Ishikawa (cell line): ENCODE measurements around the gene LHX8.

Experiments
- CEBPB ChIP-seq: IDR thresholded peaks from 2 replicates; pipeline ENCODE4 v1.6.1; 2012
- CREB1 ChIP-seq: IDR thresholded peaks from 2 replicates; pipeline ENCODE4 v1.6.1; 2012; ENCODE audit warnings: low read depth
- EGR1 ChIP-seq: IDR thresholded peaks from 2 replicates; pipeline ENCODE4 v1.6.1; 2012
- EP300 ChIP-seq: IDR thresholded peaks from 2 replicates; pipeline ENCODE4 v1.6.1; 2012; ENCODE audit warnings: borderline replicate concordance
- FOXM1 ChIP-seq: IDR thresholded peaks from 2 replicates; pipeline ENCODE4 v1.6.1; 2012; ENCODE audit warnings: low read depth, borderline replicate concordance
- NFIC ChIP-seq: IDR thresholded peaks from 2 replicates; pipeline ENCODE4 v1.6.1; 2012
- RAD21 ChIP-seq: IDR thresholded peaks from 2 replicates; pipeline ENCODE4 v1.6.1; 2012; ENCODE audit warnings: low read depth
- TAF1 ChIP-seq: IDR thresholded peaks from 2 replicates; pipeline ENCODE4 v1.6.1; 2012; ENCODE audit warnings: low read depth, mild to moderate bottlenecking
- TCF12 ChIP-seq: IDR thresholded peaks from 2 replicates; pipeline ENCODE4 v1.6.1; 2012; ENCODE audit warnings: low read depth
- TEAD4 ChIP-seq: IDR thresholded peaks from 2 replicates; pipeline ENCODE4 v1.6.1; 2012
- YY1 ChIP-seq: IDR thresholded peaks from 2 replicates; pipeline ENCODE4 v1.6.1; 2012; ENCODE audit warnings: low read depth
- ZBTB7A ChIP-seq: IDR thresholded peaks from 2 replicates; pipeline ENCODE4 v1.6.1; 2012; ENCODE audit warnings: low read depth
- TF ChIP-seq, protein P1 (sequence below): IDR thresholded peaks from 2 replicates; pipeline ENCODE4 v1.6.1; 2012
- TF ChIP-seq, protein P2 (sequence below): IDR thresholded peaks from 2 replicates; pipeline ENCODE4 v1.6.1; 2012
- TF ChIP-seq, protein P3 (sequence below): IDR thresholded peaks from 2 replicates; pipeline ENCODE4 v1.6.1; 2012; ENCODE audit warnings: low read depth, mild to moderate bottlenecking

Gene LHX8

DNA sequence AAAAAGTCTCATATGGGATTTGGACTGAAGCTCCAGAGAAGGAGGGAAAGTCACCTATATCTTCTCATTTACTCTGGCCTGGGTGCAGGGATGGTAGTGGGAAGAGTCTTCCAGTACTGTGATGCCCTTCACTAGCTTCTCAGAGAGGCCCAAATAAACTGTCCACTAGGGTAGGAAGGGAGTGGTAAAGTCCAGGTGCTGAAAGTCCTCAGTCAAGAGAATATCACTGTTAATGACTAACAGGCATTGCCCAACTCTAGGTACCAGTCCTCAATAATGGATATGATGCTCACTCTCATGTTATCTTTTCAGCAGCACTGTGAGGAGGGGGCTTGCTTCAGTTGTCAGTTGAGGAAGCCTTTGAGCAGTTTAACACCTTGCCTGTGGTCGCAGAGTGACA is 64.0 kb downstream of the LHX8 start:
- TF ChIP-seq, protein P1, sequence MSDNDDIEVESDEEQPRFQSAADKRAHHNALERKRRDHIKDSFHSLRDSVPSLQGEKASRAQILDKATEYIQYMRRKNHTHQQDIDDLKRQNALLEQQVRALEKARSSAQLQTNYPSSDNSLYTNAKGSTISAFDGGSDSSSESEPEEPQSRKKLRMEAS = no peak
- TF ChIP-seq YY1 (no peak), ZBTB7A (no peak), EGR1 (no peak), TAF1 (no peak), CREB1 (no peak), CEBPB (no peak), TCF12 (no peak), TEAD4 (no peak), FOXM1 (no peak), EP300 (no peak), NFIC (no peak), RAD21 (no peak)
- TF ChIP-seq, protein P2, sequence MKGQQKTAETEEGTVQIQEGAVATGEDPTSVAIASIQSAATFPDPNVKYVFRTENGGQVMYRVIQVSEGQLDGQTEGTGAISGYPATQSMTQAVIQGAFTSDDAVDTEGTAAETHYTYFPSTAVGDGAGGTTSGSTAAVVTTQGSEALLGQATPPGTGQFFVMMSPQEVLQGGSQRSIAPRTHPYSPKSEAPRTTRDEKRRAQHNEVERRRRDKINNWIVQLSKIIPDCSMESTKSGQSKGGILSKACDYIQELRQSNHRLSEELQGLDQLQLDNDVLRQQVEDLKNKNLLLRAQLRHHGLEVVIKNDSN = no peak
- TF ChIP-seq, protein P3, sequence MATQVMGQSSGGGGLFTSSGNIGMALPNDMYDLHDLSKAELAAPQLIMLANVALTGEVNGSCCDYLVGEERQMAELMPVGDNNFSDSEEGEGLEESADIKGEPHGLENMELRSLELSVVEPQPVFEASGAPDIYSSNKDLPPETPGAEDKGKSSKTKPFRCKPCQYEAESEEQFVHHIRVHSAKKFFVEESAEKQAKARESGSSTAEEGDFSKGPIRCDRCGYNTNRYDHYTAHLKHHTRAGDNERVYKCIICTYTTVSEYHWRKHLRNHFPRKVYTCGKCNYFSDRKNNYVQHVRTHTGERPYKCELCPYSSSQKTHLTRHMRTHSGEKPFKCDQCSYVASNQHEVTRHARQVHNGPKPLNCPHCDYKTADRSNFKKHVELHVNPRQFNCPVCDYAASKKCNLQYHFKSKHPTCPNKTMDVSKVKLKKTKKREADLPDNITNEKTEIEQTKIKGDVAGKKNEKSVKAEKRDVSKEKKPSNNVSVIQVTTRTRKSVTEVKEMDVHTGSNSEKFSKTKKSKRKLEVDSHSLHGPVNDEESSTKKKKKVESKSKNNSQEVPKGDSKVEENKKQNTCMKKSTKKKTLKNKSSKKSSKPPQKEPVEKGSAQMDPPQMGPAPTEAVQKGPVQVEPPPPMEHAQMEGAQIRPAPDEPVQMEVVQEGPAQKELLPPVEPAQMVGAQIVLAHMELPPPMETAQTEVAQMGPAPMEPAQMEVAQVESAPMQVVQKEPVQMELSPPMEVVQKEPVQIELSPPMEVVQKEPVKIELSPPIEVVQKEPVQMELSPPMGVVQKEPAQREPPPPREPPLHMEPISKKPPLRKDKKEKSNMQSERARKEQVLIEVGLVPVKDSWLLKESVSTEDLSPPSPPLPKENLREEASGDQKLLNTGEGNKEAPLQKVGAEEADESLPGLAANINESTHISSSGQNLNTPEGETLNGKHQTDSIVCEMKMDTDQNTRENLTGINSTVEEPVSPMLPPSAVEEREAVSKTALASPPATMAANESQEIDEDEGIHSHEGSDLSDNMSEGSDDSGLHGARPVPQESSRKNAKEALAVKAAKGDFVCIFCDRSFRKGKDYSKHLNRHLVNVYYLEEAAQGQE = no peak

DNA sequence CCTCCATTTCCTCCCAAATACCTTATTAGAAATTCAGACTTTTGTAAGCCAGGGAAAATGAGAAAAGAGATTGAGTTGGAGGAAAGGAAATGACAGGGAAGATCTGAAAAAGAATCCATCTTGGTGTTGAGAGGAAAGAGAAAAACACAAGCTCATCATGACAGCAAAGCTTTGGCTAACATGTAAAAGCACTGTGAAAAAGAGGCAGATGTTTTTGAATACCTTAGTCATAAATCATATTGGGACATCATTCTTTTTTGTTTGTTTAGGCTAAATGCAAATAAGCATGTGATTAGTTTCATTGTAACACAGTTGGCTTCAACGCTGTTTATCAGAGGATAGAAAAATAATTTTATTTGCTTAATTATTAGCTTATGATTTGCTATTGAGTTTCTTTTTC is 64.6 kb downstream of the LHX8 start:
- TF ChIP-seq, protein P1 = no peak
- TF ChIP-seq CEBPB (no peak), FOXM1 (no peak), TCF12 (no peak), TEAD4 (no peak), EGR1 (no peak), TAF1 (no peak), ZBTB7A (no peak)
- TF ChIP-seq, protein P2 = no peak
- TF ChIP-seq, protein P3 = no peak

DNA sequence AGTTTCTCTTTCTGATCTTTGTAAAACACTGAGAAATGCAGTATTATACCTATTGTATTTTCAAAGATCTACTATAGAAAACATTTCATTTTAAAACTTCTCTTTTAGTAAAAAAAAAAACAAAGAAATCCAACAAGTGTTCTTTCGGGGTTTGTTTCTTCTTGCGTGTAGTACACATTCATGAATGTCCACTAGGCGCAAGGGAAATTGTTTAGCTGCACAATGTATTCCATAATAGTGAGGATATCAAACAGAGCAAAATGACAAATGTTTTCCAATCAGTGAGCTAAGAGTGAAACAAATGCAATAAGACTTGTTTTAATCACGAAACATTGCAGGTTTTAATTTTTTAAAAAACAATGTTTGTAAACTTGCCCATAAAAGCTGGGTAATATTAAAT is 68.6 kb downstream of the LHX8 start:
- no peak for TF ChIP-seq CREB1
- TF ChIP-seq YY1 = no peak

DNA sequence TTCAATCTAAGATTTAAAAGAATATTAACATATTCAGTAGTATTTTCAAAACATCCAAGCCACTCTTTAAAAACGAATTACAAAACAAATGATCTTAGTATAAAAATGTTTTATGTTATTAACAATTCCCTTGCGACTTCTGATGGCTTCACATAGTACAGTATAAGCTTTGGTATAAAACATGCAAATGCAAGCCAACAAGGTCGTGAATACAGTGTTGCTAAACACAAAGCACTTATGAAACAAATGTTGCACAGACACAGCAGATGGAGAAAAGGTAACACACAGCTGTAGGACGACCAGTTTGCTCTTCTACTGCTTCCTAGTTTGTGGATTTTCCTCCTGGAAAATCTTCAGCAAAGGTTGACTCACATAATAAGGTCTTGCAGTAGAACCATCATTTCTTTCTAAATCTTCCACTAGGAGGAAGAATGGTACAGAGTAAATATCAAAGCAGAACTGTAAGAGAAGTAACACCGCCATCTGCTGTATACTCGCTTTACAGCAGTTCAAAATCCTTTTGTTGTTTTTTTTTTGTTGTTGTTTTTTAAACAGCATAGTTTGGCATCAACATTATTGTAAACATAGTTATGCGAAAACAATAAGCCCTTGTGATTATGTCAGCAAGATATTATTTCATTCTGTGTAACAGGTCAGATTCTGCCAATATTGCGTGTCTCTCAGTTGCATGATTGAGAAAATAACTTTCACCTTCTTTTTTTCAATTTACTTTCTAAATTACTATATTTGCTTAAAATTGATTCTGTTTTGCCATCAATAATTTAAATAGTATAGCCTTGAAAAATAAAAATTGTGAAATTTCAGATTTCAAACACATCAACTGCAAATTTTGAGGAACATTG is 69.5 kb downstream of the LHX8 start:
- TF ChIP-seq, protein P1 = no peak
- TF ChIP-seq TAF1 (no peak), RAD21 (peak; percentile 75), YY1 (no peak), CEBPB (no peak)
- TF ChIP-seq, protein P2 = no peak
- TF ChIP-seq, protein P3 = no peak
